GM12892 (cell line): ENCODE measurements around the gene TMBIM1.

ENCODE experiments used
- POLR2A ChIP-seq: IDR thresholded peaks from 2 replicates; pipeline ENCODE4 v1.6.1; 2011; ENCODE audit warnings: low read depth, low read length, control low read depth
- POLR2AphosphoS5 ChIP-seq: IDR thresholded peaks from 2 replicates; pipeline ENCODE4 v1.6.1; 2011; ENCODE audit warnings: low read depth, low read length, control low read depth
- TAF1 ChIP-seq: IDR thresholded peaks from 2 replicates; pipeline ENCODE4 v1.6.1; 2011; ENCODE audit warnings: low read depth, mild to moderate bottlenecking, control low read depth, low read length, borderline replicate concordance

GRCh38 chr2:218253232-218253625 lies 39.1 kb downstream of the TMBIM1 start:
- TF ChIP-seq POLR2A (no peak), POLR2AphosphoS5 (0 out of 2 replicates have a peak, but pooled peaks have one; percentile 1), TAF1 (no peak)
